NCI-H2227 treated with DMSO at 0.1 percent for 48 hours (cell line): Measurements from ENCODE around the gene TCF12.
"Not testable (repeated sequence)": the region's sequence is repeated elsewhere in the genome, so short reads cannot be mapped to it uniquely, and the experiment has no call there.

ENCODE experiments used
- DNase-seq: peaks from one replicate; lab custom pipeline; 2025; lab: John Stamatoyannopoulos, UW

TCF12 gene

GRCh38 chr15:56948000-56948763 is 29.7 kb downstream of the TCF12 start:
- DNase-seq = no peak

GRCh38 chr15:56948764-56949101 is 30.3 kb downstream of the TCF12 start:
- DNase-seq = no peak

DNA sequence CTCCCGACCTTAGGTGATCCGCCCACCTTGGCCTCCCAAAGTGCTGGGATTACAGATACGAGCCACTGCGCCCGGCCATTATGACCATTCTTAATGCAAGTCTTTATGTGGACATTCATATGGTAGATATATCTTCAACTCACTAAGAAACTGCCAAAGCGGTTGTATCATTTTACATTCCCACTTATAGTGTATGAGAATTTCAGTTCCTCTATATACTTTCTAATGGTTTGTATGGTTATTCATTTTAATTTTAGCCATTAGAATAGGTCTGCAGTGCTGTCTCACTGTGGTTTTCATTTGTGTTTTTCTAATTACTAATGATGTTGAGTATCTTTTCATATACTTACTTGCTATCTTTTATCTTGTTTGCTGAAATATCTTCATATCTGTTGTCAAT is 32.5 kb downstream of the TCF12 start:
- DNase-seq = no peak

DNA sequence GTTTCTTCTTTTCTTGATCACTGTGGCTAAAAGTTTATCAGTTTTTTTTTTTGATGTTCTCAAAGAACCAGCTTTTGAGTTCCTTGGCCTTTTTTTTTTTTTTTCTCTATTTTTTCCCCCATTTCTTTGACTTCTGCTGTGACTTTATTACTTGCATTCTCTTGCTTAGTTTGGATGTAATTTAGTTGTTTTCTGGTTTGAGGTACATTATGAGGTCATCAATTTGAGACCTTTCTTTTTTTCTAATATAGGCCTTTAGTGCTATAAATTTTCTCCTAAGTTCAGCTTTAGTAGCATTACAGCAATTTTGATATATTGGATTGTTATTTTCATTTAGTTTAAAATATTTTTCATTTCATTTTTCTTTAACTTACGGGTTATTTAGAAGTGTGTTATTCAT is 35.3 kb downstream of the TCF12 start:
- no peak for DNase-seq

DNA sequence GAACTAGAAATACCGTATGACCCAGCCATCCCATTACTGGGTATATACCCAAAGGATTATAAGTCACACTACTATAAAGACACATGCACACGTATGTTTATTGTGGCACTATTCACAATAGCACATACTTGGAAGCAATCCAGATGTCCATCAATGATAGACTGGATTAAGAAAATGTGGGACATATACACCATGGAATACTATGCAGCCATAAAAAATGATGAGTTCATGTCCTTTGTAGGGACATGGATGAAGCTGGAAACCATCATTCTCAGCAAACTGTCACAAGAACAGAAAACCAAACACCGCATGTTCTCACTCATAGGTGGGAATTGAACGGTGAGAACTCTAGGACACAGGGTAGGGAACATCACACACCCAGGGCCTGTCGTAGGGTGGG is 36.6 kb downstream of the TCF12 start:
- not testable (repeated sequence) for DNase-seq

DNA sequence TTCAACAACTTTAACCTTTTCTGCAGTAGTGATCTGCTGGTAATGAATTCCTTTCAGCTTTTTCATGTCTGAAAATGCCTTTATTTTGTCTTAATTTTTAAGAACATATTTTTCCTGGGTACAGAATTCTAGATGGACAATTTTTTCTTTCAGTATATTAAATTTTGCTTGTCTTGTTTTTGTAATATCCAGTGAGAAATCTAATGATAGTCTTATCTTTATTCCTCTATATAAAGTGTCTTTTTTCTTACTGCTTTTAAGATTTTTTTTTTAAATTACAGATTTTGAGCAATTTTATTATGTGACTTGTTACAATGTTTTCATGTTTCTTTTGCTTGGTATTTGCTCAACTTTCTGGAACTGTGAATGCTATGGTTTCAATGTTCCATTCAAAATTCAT is 38.1 kb downstream of the TCF12 start:
- no peak for DNase-seq

- DNase-seq = no peak
These were observed 39.5 kb downstream of the TCF12 start for GRCh38 chr15:56957812-56958406.

DNA sequence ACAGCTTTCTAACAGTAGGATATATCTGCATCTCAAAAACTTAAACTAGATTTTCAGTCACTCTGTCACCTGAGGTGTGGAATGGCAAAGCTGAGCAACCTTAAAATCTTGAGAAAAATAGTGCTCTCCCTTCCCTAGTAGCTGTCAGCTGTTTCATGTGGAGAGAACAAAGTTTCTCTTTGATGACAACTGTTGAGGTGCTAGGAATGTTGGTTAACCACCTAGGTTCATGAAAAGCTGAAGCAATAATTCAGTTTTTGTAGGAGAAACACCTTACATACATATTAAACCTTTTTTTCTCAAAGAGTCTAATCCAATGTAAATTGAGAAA is 40.8 kb downstream of the TCF12 start:
- no peak for DNase-seq

- no peak for DNase-seq
These were observed 41.7 kb downstream of the TCF12 start for GRCh38 chr15:56960116-56960515.

GRCh38 chr15:56963126-56963525 is 44.7 kb downstream of the TCF12 start:
- no peak for DNase-seq

GRCh38 chr15:56963710-56964109 is 45.3 kb downstream of the TCF12 start:
- DNase-seq = no peak

DNA sequence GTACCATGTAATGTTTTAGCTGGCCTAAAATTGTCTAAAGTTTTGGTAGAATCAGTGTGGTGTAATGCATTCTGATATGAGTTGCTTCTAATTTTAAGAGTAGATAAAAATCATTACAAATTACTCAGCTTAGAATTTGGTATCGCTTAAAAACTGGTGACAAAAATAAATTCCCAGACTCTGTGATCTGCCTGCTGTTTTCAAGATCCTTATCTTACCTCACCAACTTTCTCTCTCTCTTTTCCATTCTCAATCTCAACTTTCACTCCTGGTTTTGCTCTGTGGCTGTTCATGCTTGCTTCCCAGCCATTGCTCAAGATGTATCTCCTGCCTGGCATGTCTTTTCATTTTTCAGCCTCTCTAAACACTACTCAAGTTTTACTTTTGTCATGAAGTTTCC is 45.7 kb downstream of the TCF12 start:
- DNase-seq = no peak

- no peak for DNase-seq
These were observed 47.0 kb downstream of the TCF12 start for GRCh38 chr15:56965231-56966013.

DNA sequence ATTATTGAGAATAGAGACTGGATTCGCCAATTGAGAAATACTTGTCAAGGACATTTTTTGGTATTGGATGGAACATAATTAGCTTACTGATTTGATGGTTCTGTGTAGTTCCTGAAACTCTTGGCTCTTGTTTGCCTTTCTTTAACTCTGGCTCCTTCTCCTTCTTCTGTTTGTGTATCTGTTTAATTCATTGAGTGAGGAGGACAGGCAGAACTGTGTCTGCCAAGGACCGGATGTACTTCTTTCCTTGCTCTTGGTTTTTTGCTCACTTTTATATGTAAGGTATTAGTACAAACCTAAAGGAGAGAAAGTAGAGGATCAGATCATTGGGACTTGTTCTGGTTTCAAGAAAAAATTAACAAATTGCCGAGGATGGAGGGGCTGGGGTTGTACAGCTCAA is 48.9 kb downstream of the TCF12 start:
- DNase-seq = no peak

DNA sequence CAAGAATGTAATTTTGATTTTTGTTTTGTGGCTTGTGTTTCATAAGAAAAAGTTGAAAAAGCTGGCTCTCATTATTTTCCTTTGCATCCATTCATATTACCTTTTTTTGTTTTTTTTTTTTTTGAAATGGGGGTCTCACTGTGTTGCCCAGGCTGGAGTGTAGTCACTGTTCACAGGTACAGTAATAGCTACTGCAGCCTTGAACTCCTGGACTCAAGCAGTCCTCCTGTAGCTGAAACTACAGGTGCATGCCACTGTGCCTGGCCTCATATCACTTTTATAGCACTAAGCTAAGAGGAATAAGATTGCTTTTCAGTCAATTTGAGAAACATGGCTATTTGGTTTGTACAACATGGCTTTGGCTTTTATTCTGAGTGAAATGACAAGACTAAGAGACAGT is 49.8 kb downstream of the TCF12 start:
- no peak for DNase-seq

DNA sequence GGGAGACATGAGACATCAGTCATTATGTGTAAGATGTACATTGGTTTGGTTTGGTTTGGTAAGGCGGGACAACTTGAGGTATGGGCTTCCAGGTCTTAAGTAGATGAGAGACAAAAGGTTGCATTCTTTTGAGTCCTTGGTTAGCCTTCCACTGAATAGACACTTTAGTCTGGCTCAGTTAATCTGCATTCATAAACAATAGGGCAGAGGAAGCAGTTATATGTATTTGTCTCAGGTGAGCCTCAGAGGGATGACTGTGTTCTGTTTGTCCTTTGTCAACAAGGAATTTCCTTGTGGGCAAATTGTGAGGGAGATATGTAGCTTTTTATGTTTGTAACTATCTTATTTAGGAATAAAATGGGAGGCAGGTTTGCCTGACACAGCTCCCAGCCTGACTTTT is 50.4 kb downstream of the TCF12 start:
- no peak for DNase-seq

DNA sequence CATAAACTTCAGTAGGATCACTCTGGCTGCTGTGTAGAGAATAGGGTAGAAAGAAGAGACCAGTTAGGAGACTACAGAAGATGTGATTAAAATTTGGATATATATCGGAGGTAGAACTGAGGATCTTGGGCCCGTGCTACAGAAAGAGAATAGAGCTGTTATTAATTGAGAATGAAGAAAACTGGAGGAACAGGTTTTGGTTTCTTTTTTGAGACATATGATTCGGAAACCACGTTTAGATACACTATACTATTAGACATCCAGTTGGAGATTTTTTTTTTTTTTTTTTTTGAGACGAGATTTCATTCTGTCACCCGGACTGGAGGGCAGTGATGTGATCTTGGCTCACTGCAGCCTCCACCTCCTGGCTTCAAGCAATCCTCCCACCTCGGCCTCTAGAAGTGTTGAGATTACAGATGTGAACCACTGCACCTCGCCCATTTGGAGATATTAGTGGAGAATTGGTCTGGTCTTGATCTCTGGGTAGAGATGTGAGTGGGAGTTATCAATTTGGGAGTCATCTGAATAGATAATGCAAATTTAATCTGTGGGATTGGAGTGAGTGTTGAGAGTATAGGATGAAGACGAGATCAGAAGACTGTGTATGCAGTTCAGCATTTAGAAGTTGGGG is 50.9 kb downstream of the TCF12 start:
- no peak for DNase-seq

DNA sequence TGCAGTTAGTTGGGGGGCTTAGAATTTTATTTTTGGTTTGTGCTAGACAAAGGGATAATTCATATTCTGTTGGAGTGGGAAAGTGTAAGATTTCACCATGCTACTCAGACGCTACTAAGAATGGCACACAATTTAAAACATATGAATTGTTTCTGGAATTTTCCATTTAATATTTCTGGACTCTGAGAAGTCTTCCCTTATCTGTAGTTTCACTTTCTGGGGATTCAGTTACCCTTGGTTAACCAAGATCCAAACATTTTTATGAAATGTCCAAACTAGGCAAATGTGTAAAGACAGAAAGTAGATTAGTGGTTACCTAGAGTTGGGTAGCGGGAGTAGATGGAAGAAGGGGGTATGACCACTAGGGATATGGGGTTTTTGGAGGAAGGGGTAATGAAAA is 53.1 kb downstream of the TCF12 start:
- DNase-seq = no peak

GRCh38 chr15:56972016-56972415 is 53.6 kb downstream of the TCF12 start:
- DNase-seq = no peak

- DNase-seq = no peak
These were observed 54.0 kb downstream of the TCF12 start for GRCh38 chr15:56972426-56972825.

GRCh38 chr15:56973463-56973862 is 55.0 kb downstream of the TCF12 start:
- DNase-seq = no peak

- no peak for DNase-seq
These were observed 58.8 kb downstream of the TCF12 start for GRCh38 chr15:56977232-56977631.
